Measurements from ENCODE around the gene AKAP8. TPM values are rescaled to one million over a fixed set of nuclear protein-coding genes. Genes with fewer than 3 reads are reported as not detected.

Gene AKAP8
- total RNA-seq, 1 donor from 2014 or later, result 22.0 TPM

DNA sequence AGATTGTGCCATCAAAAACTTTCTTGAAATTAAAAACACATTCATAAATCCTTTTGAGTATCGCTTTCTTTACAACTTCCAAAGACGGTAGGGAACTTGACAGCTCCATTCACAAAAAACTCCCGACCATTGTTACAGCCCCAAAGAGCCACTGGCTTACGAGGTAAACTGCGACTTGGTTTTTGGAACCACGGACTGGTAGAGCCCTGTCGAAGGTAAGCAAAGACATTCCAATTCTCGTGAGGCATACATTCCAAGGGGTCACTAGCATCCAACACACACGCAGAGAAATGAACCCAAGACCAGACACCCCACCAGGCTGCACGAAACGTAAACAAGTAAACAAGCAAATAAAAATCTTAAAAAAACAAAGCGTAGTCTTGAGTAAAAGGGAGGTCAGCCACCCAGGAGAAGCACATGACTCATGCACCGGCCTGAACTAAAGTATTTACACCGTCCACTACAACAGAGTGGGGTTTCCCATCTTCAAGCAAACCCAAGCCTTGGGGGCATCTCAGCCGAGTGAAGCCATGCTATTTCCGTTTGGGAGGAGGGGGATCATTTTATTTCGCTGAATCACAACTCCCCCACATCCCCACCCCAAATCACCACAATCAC is 48.7 kb downstream of the AKAP8 start:
- ATAC-seq, result peak; percentile 42

DNA sequence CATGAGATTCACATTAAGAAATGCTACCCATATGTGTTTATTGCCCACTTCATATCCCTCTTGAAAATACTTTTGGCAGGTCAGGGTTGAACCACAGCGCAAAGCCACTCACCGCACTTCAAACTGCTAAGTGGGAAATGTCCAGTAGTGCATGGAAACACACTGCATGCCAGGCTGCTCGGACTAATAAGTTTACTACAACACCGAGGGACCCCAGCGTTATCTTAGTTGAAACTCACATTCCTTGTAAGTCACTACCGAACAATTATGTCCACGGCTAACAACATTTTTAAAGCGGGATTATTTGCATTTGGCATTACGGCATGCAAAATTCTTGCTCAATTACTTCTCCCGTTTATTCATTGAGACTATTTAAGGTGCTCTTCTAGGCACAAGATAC is 51.3 kb downstream of the AKAP8 start:
- no peak for ATAC-seq

DNA sequence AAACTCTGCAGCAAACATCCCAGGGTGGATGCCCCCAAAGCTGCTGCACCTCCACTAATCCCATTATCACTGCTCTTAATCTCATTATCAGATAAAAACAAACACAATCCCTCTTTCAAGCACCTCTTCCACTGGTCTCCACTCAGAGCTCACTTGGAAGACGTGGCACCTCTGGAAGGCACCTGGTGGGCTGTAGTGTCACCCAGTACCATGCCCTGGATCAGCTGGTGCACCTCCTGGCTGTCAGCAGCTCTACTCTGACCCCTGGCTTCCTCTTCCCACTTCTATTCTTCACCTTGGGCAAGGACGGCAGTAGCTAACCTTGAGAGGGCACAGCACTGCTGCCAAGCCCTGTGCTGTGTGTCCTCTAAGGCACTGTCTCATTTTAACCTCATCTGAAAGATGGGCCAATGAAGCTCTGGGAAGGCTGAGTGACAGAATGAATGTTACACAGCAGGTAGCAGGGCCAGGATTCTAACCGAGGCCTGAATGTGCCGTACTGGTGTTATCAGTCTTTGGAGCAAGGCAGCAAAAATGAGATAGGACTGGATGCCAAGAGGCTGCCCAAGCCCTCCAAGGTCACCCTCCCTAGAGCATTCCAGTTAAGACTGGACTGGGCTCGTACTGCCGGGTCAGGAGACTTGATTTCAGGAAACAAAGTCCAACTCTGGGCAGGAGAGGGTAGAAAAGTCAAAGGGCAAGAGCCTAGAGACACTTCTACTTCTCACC is 54.6 kb downstream of the AKAP8 start:
- peak; percentile 10 for ATAC-seq

DNA sequence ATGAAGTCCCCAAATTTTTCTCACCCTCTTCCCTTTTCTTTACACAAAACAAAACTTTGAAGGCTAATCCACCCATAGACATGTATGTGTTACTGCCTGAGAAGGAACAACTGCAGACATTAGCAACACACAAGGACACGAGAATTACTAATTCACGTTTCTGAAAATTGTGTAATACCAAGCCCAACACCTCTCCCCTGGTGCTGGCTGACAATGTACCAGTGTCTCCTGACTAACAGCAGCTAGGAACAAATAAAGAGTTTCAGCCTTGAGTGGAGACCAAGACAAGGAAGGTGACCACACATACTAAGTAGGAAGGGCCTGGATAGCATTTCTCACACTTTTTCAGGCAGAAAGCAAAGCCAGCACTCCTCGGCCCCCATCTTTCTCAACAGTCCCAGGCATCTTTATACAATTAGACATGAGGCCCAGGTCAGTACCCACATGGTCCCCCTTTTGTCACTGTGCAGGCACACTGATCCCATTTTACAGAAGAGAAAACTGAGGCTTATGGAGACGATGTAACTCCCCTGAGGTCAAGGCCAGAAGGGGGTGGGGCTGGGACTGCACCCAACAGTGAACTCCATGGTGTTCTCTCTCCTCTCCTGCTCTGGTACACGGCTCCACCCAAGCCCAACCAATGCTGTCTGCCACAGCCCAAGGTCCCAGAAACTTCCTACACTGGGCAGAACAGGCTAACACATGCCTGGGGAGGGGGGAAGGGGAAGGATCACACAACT is 55.9 kb downstream of the AKAP8 start:
- ATAC-seq, result peak; percentile 88

DNA sequence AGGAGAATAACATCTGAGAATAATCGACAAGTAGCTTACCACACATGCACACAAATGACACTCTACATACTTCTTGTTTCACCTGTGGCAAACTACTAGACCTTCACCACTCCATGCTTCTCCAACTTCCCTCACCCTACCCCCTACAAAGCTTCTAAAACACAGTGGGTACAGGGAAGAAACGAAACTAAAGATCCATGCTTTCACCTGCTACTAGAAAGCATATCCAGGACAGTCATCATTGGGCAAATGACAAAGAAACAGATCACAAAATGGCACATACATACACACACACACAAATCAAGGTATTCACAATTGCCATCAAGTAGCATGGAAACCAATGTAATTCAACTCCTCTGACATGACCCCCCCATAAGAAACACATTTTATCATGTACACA is 57.8 kb downstream of the AKAP8 start:
- no peak for ATAC-seq

DNA sequence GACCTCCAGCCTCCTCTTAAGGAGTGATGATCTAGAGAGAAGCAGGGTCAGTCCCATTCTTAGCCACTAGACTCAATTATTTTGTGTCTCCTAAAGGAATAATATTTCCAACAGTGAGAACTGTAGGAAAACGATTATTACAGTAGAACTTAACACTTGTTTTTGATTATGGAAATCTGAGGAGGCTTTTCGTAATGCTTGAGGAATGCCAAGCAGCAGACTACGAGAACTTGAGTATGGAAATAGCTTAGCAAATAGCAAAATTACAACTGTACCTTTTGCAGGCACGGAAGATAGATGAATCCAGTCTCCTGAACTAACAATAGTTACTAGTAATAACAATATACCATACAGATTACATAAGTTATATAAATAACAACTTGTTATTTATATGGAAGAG is 59.5 kb downstream of the AKAP8 start:
- ATAC-seq, result no peak

DNA sequence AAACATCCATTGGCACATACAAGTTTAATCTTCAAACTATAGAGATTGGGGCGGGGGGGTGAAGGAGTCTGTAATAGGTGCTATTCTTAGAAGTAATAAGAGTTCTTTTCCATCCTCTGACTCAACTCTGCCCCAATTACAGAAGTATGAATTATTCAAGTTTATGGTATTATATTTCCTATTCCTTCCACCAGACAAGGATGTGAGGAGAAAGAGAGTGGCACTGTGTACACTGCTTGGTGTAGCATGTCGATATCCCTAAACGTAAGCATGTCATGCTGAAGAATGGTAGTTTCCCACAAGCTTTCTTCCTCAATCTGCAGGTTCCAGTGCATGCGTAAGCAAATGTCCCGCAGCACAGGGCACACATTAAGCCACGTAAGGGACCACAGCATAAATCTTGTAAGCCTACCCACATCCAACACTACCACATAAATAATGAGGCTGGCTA is 61.3 kb downstream of the AKAP8 start:
- no peak for ATAC-seq

DNA sequence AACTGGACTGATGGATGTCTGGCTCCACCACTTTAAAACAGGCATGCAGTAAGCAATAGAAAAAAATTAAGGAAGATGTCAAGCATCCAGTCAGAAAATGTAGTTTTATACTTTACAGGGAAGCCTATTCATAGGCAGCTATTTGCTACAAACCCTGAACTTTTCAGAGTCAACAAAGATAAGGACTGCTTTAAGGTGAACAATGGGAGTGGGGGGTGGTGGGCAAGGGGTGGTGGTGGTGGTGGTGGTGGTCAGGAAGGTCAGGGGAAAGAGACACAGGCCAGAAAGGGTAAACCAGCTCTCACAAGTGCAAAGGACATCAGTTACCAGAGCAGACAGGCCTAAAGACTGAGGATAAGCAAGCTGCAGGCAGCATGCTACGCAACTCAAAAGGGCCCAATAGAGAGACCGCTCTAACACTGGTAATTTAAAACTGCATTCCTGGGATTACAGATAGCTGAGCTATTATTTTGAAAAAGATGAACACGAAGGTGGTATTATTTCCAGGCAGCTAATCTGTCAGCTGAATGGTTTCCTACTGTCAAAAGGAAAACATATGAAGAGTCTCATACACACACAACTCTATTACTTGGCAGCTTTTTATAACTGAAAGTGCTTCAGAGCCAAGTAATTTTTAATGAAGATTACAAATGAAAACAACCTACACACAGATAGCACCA is 62.1 kb downstream of the AKAP8 start:
- ATAC-seq, result no peak

DNA sequence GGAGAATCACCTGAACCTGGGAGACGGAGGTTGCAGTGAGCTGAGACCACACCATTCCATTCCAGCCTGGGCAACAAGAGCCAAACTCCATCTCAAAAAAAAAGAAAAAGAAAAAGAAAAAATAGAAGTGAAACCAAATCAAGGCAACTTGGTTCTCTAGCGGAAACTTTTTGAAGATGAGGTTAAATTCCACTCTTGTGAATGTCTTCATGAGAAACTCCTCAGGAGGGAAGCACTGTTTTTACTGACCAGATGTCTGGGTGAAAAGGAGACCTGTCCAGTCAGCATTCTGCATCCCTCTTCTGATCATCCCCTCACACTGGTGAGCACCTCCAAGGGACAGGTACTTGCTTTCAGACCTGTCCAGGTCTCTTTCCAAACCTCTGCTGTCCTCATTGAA is 63.1 kb downstream of the AKAP8 start:
- ATAC-seq, result no peak

DNA sequence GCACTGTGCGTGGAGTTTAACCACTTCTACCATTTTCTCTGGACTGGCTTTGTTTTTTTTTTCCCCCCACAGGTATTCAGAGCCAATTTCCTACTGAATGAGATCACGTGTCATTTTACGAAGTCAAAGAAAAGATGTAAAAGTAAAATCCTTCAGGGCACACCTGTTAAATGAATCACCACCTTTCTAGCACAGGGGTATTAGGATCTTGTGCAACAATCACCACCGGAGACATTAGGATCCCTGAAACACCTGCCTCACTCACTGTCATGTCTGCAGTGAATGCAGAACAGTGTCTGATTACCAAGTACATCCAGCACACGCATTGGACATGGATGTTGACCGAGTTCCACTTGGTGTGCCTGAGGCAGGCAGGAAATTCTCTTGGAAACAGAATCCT is 64.5 kb downstream of the AKAP8 start:
- peak; percentile 74 for ATAC-seq

DNA sequence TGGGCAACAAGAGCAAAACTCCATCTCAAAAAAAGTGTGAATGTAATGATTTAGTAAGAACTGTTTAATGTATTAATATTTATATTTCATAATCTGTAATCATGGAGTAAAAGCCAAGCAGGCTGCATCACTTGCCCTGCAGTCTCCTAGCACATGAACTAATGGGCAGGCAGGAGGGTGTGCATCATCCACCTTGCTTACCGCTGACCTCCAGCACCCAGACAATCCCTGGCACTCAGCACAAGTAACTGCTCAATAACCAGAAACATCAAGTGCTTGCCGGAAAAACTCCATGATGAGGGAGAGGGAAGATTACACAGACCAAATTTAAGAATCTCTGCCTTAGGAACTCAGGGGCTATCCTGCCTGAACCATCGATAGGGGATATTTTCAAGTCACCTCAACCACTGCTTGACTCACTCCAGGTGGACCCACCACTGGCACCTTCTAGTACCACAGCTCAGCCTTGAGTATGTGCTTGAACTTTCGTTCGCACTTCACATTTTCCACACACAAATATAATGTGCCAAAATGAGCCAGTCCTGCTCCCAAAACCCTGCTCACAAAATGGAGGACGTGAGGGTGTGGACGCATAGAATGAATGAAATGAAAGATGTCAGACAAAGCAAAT is 65.8 kb downstream of the AKAP8 start:
- no peak for ATAC-seq

DNA sequence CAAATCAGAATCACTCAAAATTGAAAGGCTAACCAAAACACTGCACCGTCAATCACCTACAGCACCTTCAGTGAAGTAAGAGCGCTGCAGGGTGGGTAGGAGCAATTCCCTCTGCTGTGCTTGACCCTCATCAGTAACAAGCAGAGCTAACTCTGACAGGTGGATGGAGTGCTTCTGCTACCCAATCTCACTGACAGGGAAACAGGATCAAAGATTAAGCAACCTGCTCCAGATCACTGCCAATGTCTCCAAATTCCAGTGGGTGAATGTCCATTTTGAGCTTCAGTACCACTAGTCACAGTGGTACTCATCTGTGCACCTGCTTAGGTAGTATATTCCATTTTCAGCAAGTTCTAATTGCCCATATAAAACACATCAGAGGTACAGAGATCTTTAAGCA is 72.4 kb downstream of the AKAP8 start:
- no peak for ATAC-seq

DNA sequence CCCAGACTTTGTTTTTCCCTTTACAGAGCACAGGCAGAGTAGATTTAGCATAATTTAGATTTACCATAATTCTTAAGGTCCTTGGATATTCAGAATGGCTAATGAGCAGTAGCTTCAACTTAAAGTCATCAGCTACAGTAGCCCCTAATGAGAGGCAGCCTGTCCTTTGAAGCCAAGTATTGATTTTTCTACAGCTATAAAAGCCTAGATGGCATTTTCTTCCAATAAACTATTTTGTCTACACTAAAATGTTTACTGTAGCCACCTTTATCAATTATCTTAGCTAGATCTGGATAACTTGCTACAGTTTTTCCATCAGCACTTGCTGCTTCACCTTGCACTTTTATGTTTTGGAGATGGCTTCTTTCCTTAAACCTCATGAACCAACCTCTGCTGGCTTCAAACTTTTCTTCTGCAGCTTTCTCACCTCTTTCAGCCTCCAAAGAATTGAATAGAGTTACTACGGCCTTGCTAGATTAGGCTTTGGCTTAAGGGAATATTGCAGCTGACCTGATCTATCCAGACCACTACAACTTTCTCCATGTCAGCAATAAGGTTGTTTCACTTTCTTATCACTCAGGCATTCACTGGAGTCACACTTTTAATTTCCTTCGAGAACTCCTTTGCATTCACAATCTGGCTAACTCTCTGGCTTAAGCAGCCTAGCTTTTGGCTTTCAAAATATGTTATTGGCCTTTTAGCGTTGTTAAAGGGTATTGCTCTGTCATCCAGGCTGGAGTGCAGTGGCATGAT is 73.8 kb downstream of the AKAP8 start:
- no peak for ATAC-seq

DNA sequence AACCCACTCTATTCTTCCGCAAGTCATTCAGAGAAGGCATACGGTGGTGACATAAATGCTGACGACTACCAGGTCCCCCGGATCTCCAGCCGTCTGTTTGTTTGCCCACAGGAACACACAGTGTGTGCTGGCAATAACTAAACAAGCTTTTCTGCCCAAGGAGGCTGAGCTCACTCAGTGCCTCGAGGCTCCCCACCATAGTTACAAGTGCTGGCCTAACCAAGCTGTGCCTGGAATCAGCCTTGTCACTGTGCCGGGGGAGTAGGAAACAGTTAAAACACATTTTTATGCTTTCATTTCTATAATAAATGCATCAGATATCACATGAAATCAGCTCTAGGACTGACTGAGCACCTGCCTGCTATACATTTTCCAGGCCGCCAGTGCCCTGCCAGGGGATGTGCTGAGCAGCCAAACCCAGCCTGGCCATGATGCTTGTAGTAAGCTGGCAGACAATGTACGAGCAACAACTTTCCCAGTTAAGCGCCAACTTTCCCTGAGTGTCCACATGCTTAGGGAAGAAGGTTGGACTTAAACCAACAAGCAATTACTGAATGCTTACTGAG is 75.4 kb downstream of the AKAP8 start:
- ATAC-seq, result no peak

Other genes starting within 250 kb of the AKAP8 start
- gene NOTCH3, start 178.8 kb downstream of the AKAP8 start, total RNA-seq, result 149 TPM
- gene EPHX3, start 147.3 kb downstream of the AKAP8 start, total RNA-seq, result 34.6 TPM
- gene BRD4, start 47.2 kb downstream of the AKAP8 start, total RNA-seq, result 55.1 TPM
- gene AKAP8L, start 39.2 kb upstream of the AKAP8 start, total RNA-seq, result 31.6 TPM
- 19.4 TPM for gene WIZ, start 70.2 kb upstream of the AKAP8 start, total RNA-seq
- gene RASAL3, start 84.8 kb upstream of the AKAP8 start, total RNA-seq, result 1.8 TPM
- not detected for gene PGLYRP2, start 99.7 kb upstream of the AKAP8 start, total RNA-seq
- gene CYP4F22, start 128.7 kb upstream of the AKAP8 start, total RNA-seq, result 10.2 TPM
- not detected for gene CYP4F8, start 235.4 kb upstream of the AKAP8 start, total RNA-seq

All from esophagus mucosa (tissue), 1 donor.